OCI-LY1 (cell line): Measurements from ENCODE around the gene FHIT.

Experiments used
- EZH2 ChIP-seq: fragments of 200-600 bp; sonication (generic), shearing (Covaris generic); IDR thresholded peaks from 2 replicates; pipeline ENCODE4 v1.8.0; 2017; ENCODE audit warnings: borderline replicate concordance, mixed run types, mild to moderate bottlenecking, antibody characterized with exemption, low read length, moderate library complexity, mixed read lengths
- TF ChIP-seq, protein P1 (sequence below): fragments of 200-600 bp; sonication (generic), shearing (Covaris generic); IDR thresholded peaks from 2 replicates; pipeline ENCODE4 v1.5.1; 2017; ENCODE audit warnings: mild to moderate bottlenecking, antibody characterized with exemption, low read length, moderate library complexity, mixed read lengths

DNA sequence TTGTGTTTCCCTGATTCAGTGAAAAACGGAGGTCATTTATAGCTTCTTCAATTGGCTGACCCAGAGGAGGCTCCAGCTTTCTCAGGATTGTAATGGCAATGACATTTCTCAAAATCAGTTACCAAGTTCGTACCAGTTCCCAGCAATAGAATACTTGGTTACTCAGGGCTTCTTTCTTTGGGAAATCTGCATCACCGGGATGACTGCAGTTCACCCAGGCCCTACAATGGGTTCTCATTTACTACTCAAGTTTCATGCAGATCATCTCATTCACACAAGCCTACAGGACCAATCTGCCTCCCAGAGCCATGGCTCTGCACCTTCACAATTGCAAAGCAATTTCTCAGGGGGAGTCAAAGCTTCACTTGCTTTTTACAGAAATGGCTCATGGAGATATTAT, 109.6 kb downstream of the FHIT start:
- TF ChIP-seq, protein P1, sequence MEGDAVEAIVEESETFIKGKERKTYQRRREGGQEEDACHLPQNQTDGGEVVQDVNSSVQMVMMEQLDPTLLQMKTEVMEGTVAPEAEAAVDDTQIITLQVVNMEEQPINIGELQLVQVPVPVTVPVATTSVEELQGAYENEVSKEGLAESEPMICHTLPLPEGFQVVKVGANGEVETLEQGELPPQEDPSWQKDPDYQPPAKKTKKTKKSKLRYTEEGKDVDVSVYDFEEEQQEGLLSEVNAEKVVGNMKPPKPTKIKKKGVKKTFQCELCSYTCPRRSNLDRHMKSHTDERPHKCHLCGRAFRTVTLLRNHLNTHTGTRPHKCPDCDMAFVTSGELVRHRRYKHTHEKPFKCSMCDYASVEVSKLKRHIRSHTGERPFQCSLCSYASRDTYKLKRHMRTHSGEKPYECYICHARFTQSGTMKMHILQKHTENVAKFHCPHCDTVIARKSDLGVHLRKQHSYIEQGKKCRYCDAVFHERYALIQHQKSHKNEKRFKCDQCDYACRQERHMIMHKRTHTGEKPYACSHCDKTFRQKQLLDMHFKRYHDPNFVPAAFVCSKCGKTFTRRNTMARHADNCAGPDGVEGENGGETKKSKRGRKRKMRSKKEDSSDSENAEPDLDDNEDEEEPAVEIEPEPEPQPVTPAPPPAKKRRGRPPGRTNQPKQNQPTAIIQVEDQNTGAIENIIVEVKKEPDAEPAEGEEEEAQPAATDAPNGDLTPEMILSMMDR: no peak
- no peak for TF ChIP-seq EZH2
